Activated CD4-positive, alpha-beta memory T cell treated with anti-CD3 and anti-CD28 coated beads for 36 hours (primary cell): Measurements from ENCODE around the gene CDK10. TPM values are rescaled to one million over a fixed set of nuclear protein-coding genes. Genes with fewer than 3 reads are reported as not detected.

Source experiments
- CTCF ChIA-PET: fragments of 350-600 bp; sonication (Branson Sonifier 250); formaldehyde crosslinking; loops from one replicate; lab custom pipeline; 2021; ENCODE audit warnings: antibody characterized with exemption, inconsistent platforms; lab: Charles Lee
- POLR2A ChIA-PET: fragments of 350-600 bp; sonication (Branson Sonifier 250); formaldehyde crosslinking; loops from one replicate; lab custom pipeline; 2021; ENCODE audit warnings: antibody characterized with exemption; lab: Charles Lee
- DNase-seq: peaks from one replicate; pipeline ENCODE4 v3.0.0-alpha.2; 2020
- H3K27ac Mint-ChIP-seq: one replicate; pipeline ENCODE4 v1.8.0; 2021; ENCODE audit warnings: mixed read lengths
- H3K27me3 Mint-ChIP-seq: one replicate; pipeline ENCODE4 v1.8.0; 2021; ENCODE audit warnings: mixed read lengths
- H3K36me3 Mint-ChIP-seq: one replicate; pipeline ENCODE4 v1.8.0; 2021; ENCODE audit warnings: mixed read lengths
- H3K4me1 Mint-ChIP-seq: one replicate; pipeline ENCODE4 v1.8.0; 2021; ENCODE audit warnings: low read depth, mixed read lengths
- H3K4me3 Mint-ChIP-seq: one replicate; pipeline ENCODE4 v1.8.0; 2021; ENCODE audit warnings: mild to moderate bottlenecking, mixed read lengths
- H3K9me3 Mint-ChIP-seq: one replicate; pipeline ENCODE4 v1.8.0; 2021; ENCODE audit warnings: mixed read lengths
- intact Hi-C: fragments of 100-400 bp; cut with micrococcal nuclease; formaldehyde crosslinking; loops from one replicate; pipeline ENCODE4 v1.15.1; 2023
- total RNA-seq, 2 experiments: library from RNA; stranded (reverse); gene quantifications; one replicate each; pipeline ENCODE4 v1.2.3, GENCODE V29; 2021

CDK10 gene
- total RNA-seq, 2 experiments from 2014 or later: 90.0 to 92.4 TPM

DNA sequence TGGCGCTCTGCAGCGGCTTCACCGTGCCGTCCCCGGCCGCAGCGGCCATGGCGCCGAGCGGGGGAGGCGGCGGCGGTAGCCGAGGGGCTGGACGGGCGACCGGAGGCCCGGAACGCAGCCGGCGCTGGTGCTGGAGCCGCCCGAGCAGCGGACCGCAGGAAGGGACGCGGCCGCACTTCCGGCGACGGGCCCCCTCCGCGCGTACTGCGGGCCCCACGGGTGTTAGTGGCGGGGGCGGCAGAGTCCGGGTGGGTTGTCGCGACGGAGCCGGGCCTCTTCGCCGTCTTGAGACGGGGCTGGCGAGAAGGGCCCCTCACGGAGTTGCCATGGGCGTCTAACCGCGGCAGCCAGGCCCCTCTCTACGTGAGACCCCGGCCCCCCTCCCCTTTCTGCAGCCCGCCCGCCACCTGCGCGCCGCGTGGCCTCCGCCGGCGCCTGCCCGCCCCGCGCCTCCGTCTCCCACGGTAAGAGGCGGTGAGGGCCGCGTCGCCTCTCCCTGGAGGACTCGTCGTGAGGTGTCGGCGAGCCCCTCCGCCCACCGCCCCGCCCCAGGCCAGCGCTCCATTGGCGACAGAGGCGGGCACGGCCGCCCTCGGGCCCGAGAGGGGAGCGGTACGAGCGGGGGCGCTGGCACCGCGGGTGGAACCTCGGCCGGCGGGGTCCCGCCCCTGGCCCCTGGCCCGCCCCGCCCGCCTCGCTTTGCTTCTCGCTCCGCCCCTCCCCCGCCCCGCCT lies 34.5 kb downstream of the CDK10 start, which contains the start of the genes VPS9D1 and ZNF276:
Gene VPS9D1 (minus strand): TSS at position 86 of the 733 bp plus-strand sequence. CDS start 37 bp downstream, at position 49.
Gene ZNF276 (plus strand): TSS at position 725 of the 733 bp plus-strand sequence. CDS start 104 bp downstream, outside the sequence.
- peak within 1 kb of the TSS; percentile 88 for H3K27ac Mint-ChIP-seq
- DNase-seq: peak; percentile 87
- peaks cover 38% of the 10 kb centered on the region for H3K4me1 Mint-ChIP-seq
- H3K27me3 Mint-ChIP-seq: no peaks in the 10 kb centered on the region
- ChIA-PET POLR2A (interaction anchor here (1.9 kb wide), 1 partner anchor 18 kb away, joined by 5 read pairs; no protein-coding TSS in a partner anchor), CTCF (interaction anchor here (2.2 kb wide), 1 partner anchor 20 kb away, joined by 8 read pairs; the partner anchor contains the start of gene SPATA2L)
- H3K36me3 Mint-ChIP-seq: peaks cover 25% of the 10 kb centered on the region
- intact Hi-C loops: loop anchor here (1.0 to 5.0 kb wide), 3 partner anchors 20 to 141 kb away; partner anchors contain the start of gene SPATA2L
- H3K4me3 Mint-ChIP-seq: peak within 1 kb of the TSS; percentile 87
- H3K9me3 Mint-ChIP-seq: no peaks in the 10 kb centered on the region

DNA sequence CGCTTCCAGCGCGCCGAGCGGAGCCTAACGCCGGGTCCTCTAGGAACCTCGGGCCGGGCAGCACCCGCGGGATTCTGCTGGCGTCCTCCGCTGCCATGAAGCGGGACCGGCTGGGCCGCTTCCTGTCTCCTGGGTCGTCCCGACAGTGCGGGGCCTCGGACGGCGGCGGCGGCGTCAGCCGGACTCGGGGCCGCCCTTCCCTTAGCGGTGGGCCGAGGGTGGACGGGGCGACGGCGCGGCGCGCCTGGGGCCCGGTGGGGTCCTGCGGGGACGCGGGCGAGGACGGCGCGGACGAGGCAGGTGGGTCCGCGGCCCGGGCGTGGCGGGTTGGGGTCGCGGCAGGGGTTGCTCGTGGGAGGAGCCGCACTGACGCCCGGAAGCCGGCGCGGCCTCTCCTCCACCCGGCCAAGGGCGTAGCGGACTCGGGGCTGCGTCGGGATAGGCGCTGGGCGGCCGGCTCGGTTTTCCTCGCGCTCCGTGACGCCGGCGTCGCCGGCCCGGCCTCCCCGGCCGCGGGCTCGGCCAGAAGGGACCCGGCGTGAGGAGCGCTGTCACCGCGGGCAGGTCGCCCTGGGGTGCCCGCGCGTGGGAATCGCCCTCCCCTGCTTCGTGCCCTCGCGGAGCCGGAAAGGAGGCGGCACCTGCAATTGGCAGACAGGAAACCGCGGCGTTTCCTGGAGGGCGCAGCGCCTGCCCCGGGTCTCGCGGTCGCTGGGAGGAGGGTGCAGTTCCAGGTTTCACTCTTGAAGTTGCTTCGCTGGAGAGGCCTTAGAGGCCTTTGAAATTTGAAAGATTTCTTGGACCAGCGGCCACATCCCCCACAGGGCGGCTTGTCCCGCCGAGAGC lies 35.3 kb downstream of the CDK10 start:
- Mint-ChIP-seq H3K4me3 (peak overlapping the region; percentile 87), H3K27ac (peak overlapping the region; percentile 88), H3K27me3 (no peaks in the 10 kb centered on the region), H3K36me3 (peaks cover 23% of the 10 kb centered on the region), H3K4me1 (peaks cover 38% of the 10 kb centered on the region), H3K9me3 (no peaks in the 10 kb centered on the region)
- peak; percentile 90 for DNase-seq
- ChIA-PET CTCF (interaction anchor here (1.0 to 1.3 kb wide), 2 partner anchors 16 to 139 kb away, joined by 4 read pairs; no protein-coding TSS in a partner anchor), POLR2A (no interaction called here)
- intact Hi-C loops: loop anchor here (1.0 to 5.0 kb wide), 4 partner anchors 15 to 141 kb away; partner anchors contain the start of gene SPATA2L

DNA sequence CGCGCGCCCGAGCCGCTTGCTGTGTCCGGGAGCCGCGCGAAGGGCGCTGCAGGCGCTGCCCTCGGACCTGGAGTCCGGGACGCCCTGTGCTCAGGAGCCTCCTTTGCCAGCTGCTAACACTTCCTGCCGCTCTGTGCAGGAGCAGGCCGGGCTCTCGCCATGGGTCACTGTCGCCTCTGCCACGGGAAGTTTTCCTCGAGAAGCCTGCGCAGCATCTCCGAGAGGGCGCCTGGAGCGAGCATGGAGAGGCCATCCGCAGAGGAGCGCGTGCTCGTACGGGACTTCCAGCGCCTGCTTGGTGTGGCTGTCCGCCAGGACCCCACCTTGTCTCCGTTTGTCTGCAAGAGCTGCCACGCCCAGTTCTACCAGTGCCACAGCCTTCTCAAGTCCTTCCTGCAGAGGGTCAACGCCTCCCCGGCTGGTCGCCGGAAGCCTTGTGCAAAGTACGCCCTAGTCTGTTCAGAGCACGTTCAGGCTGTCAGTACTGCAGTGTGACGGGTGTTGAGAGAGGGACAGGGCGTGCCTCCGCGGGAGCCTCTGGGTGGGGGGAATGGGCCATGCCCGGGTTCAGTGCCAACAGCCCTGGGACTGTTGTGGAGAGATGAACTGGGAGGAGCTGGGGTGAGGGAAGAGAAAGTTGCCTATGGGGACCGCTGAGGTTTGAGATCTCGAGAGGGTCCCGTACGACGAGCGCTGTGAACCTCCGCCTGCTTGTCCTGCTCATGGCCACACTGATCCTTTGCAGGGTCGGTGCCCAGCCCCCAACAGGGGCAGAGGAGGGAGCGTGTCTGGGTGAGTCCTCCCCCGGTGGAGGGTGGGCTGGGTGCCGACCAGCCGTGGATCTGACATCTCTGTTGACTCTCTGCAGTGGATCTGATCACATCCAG lies 36.1 kb downstream of the CDK10 start:
- ChIA-PET POLR2A (interaction anchor here (0.8 to 0.9 kb wide), 2 partner anchors 22 to 151 kb away, joined by 3 to 4 read pairs; partner anchors contain the start of gene TCF25), CTCF (interaction anchor here (0.8 to 1.3 kb wide), 3 partner anchors 17 to 138 kb away, joined by 4 read pairs; no protein-coding TSS in a partner anchor)
- Mint-ChIP-seq H3K4me1 (peaks cover 47% of the 10 kb centered on the region), H3K36me3 (peaks cover 24% of the 10 kb centered on the region), H3K4me3 (peak overlapping the region; percentile 87), H3K27me3 (no peaks in the 10 kb centered on the region), H3K9me3 (no peaks in the 10 kb centered on the region), H3K27ac (peak overlapping the region; percentile 88)
- DNase-seq: peak; percentile 83
- intact Hi-C loops: loop anchor here (2.0 to 5.0 kb wide), 3 partner anchors 14 to 140 kb away; no protein-coding TSS in a partner anchor

DNA sequence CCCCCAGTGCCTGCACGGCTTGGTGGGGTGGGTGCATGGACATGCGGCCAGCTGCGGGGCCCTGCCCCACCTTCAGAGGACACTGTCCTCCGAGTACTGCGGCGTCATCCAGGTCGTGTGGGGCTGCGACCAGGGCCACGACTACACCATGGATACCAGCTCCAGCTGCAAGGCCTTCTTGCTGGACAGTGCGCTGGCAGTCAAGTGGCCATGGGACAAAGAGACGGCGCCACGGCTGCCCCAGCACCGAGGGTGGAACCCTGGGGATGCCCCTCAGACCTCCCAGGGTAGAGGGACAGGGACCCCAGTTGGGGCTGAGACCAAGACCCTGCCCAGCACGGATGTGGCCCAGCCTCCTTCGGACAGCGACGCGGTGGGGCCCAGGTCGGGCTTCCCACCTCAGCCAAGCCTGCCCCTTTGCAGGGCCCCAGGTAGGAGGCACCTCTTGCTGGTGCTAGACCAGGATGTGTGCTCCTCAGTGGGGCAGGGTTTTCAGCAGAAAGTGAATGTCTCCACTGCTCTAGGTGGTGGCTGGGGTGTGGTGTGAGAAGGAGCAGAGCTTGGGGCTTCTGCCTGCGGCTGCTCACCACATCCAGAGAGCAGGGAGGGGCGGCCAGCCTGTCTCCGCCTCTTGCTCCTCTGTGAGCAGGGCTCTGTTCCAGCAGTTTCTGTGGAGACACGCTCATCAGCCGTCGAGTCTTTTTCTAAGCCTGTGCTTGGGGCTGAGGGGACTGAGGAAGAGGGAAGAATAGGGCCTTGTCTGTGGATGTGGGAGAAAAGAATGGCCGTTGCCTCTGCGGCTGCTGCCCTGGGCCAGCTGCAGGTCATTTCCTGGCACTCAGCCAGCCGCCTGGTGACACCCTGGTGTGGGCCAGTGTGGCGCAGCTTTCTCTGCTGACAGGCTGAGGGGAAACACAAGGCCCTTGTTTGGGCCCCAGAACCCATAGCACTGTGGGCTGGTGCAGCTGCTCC lies 37.1 kb downstream of the CDK10 start:
- Mint-ChIP-seq H3K4me1 (peaks cover 50% of the 10 kb centered on the region), H3K27me3 (no peaks in the 10 kb centered on the region), H3K36me3 (peaks cover 23% of the 10 kb centered on the region), H3K9me3 (no peaks in the 10 kb centered on the region), H3K4me3 (peak overlapping the region; percentile 87), H3K27ac (peak overlapping the region; percentile 88)
- ChIA-PET CTCF (interaction anchor here (0.8 to 2.5 kb wide), 8 partner anchors 14 to 187 kb away, joined by 4 to 27 read pairs (median 4); partner anchors contain the start of gene SPATA2L), POLR2A (interaction anchor here (0.8 to 1.6 kb wide), 7 partner anchors 10 to 150 kb away, joined by 3 to 7 read pairs (median 4); partner anchors contain the start of genes CDK10 and TCF25)
- intact Hi-C loops: loop anchor here (2.0 to 5.0 kb wide), 3 partner anchors 13 to 139 kb away; no protein-coding TSS in a partner anchor
- peak; percentile 87 for DNase-seq

DNA sequence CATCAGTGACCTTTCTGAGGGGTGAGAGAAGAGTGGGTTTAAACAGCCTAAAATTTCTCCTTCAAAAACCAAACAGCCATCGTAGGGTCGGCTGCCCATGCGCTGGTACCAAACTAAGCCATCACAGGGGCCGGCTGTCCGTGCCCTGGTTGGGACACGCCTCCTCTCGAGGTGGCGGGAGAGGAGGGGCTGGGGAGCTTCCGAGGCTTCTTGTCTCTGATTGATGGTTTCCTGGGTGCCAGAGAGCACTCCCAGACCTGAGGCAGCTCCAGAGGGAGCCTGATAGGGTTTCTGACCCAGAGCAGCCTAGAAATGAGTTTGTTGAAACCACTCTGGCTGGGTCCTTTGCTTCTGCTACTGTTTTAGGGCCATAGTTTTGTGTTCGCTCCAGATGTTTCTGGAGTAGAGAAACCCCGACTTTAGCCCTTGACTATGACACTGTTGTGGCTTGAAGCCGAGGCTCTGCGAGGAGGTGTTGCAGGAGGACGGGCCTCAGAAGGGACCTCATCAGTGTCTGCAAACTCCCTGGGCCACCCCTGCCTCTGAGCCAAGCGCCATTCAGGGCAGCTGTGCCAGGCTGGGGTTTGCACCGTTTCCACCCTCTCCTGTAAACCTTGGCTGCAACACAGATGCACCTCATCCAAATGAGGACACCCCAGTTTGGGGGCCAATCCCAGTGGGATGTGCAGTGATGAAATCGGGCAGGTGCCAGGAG lies 41.1 kb downstream of the CDK10 start:
- ChIA-PET CTCF (interaction anchor here (0.6 kb wide), 1 partner anchor 13 kb away, joined by 3 read pairs; no protein-coding TSS in a partner anchor), POLR2A (no interaction called here)
- peak overlapping the region; percentile 28 for H3K27ac Mint-ChIP-seq
- no peaks in the 10 kb centered on the region for H3K9me3 Mint-ChIP-seq
- peaks cover 39% of the 10 kb centered on the region for H3K36me3 Mint-ChIP-seq
- no peaks in the 10 kb centered on the region for H3K27me3 Mint-ChIP-seq
- peaks cover 49% of the 10 kb centered on the region for H3K4me1 Mint-ChIP-seq
- H3K4me3 Mint-ChIP-seq: no peak overlapping the region
- DNase-seq: no peak
- intact Hi-C loops: no loop called here

DNA sequence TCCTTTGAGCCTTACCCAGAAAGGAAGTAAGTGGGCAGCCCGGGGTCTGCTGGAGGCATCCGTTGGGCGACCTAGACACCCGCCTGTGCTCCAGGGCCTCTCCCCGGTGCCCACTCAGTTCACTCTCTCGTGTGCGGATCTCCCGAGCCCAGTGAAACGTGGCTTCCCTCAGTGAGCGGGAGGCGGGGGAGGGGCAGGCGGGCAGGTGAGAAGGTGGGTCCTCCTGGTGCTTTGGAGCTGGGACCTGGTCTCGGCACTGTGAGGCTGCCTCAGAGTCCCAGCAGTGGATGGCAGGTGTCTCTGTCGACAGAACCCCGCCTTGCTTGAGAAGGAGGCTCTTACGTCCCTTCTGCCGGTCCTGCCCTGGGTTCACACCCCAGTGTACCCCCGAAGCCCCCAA lies 42.8 kb downstream of the CDK10 start:
- no peak for DNase-seq
- peak overlapping the region; percentile 24 for H3K27ac Mint-ChIP-seq
- ChIA-PET CTCF (no interaction called here), POLR2A (no interaction called here)
- H3K36me3 Mint-ChIP-seq: peaks cover 40% of the 10 kb centered on the region
- H3K4me1 Mint-ChIP-seq: peaks cover 36% of the 10 kb centered on the region
- H3K4me3 Mint-ChIP-seq: no peak overlapping the region
- intact Hi-C loops: no loop called here
- no peaks in the 10 kb centered on the region for H3K9me3 Mint-ChIP-seq
- no peaks in the 10 kb centered on the region for H3K27me3 Mint-ChIP-seq

DNA sequence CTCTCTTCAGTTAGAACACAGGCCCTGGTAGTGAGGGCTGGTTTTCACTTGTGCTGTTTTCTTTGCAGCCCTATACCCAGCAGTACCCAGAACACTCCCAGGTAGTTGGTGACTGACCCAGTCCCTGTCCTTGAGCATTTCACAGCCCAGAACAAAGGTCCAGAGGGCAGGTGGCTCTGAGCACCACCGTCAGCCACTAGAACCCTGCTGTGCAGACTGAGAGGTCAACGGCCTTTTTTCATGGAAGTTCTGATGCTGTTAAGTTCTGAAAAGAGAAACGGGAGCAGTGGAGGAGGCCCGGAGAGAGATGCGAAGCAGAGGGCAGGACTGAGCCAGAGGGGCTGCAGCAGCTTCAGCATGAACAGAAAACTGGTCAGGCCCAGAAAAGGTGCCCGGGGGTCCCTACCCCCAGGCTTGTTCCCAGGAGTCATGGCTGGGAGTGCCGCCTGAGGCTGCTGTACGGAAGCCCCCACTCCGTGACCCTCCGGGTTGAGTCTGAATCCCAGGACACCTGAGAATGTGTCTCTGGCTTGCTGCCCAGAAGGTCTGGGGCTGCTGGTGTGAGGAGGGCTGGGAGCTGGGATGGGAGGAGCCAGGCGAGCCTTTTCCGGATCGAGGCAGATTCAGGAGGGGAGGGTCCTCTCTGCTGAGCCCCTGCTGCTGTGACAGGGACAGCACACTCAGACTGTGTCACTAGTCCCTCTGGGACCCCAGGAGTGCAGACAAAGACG lies 43.5 kb downstream of the CDK10 start:
- H3K36me3 Mint-ChIP-seq: peaks cover 48% of the 10 kb centered on the region
- DNase-seq: no peak
- POLR2A ChIA-PET: no interaction called here
- peak overlapping the region; percentile 23 for H3K27ac Mint-ChIP-seq
- H3K4me3 Mint-ChIP-seq: no peak overlapping the region
- CTCF ChIA-PET: no interaction called here
- intact Hi-C loops: no loop called here
- H3K9me3 Mint-ChIP-seq: no peaks in the 10 kb centered on the region
- peaks cover 34% of the 10 kb centered on the region for H3K4me1 Mint-ChIP-seq
- no peaks in the 10 kb centered on the region for H3K27me3 Mint-ChIP-seq

DNA sequence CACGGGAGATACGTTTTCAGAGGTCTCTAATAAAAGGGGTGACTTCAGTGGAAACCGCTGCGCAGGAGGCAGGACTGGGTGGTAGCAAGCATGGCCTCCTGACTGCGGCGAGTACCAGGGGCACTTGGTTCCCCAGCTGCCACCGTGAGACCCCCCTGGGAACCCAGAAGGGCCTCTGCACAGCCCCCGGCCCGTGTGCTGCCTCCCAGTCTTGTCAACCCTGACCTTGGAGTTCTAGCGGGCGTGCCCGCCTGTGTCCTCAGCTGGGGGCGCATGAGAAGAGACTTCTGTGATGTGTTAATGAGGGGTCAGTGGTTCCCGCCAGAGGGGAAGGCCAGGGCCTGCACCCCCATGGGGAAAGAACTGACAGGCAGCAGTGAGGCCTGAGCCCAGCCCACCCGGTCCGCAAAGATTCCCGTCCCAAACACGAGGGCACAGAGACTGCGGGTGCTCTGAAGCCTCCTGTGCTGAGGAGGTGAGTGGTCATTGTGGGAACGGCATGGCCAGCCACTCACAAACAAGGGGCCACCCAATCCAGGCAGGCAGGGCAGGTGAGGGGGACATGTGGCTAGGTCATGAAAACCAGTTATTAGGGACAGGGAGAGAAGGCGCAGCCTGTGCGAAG lies 44.2 kb downstream of the CDK10 start:
- peaks cover 34% of the 10 kb centered on the region for H3K4me1 Mint-ChIP-seq
- H3K36me3 Mint-ChIP-seq: peaks cover 54% of the 10 kb centered on the region
- H3K4me3 Mint-ChIP-seq: no peak overlapping the region
- POLR2A ChIA-PET: no interaction called here
- intact Hi-C loops: no loop called here
- no peaks in the 10 kb centered on the region for H3K27me3 Mint-ChIP-seq
- CTCF ChIA-PET: no interaction called here
- DNase-seq: no peak
- H3K27ac Mint-ChIP-seq: no peak overlapping the region
- H3K9me3 Mint-ChIP-seq: no peaks in the 10 kb centered on the region
